HL-60 (cell line): ENCODE data around the gene BBS1.

Experiments
- POLR2AphosphoS5 ChIP-seq: IDR thresholded peaks from 2 replicates; pipeline ENCODE4 v1.6.1; 2012; ENCODE audit warnings: low read depth
- TF ChIP-seq, protein P1 (sequence below): IDR thresholded peaks from one replicate; pipeline ENCODE4 v1.5.1; 2011; ENCODE audit warnings: low read length, control low read depth, inconsistent platforms; ENCODE audit not compliant: insufficient read depth

GRCh38 chr11:66466225-66467033, 44.0 kb upstream of the BBS1 start, which contains the start of gene PELI3:
- TF ChIP-seq POLR2AphosphoS5, result no peak
- TF ChIP-seq, protein P1, sequence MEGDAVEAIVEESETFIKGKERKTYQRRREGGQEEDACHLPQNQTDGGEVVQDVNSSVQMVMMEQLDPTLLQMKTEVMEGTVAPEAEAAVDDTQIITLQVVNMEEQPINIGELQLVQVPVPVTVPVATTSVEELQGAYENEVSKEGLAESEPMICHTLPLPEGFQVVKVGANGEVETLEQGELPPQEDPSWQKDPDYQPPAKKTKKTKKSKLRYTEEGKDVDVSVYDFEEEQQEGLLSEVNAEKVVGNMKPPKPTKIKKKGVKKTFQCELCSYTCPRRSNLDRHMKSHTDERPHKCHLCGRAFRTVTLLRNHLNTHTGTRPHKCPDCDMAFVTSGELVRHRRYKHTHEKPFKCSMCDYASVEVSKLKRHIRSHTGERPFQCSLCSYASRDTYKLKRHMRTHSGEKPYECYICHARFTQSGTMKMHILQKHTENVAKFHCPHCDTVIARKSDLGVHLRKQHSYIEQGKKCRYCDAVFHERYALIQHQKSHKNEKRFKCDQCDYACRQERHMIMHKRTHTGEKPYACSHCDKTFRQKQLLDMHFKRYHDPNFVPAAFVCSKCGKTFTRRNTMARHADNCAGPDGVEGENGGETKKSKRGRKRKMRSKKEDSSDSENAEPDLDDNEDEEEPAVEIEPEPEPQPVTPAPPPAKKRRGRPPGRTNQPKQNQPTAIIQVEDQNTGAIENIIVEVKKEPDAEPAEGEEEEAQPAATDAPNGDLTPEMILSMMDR, result no peak
